NT2/D1 (cell line): ENCODE data around the gene GARRE1.
"Not testable (repeated sequence)": the region's sequence is repeated elsewhere in the genome, so short reads cannot be mapped to it uniquely, and the experiment has no call there.

ENCODE experiments used
- DNase-seq: peaks from one replicate; pipeline ENCODE4 v3.0.0-alpha.2; 2011; ENCODE audit warnings: low read depth, low spot score
- H3K27me3 ChIP-seq: 2 replicates; pipeline ENCODE4 v1.6.0; 2011; ENCODE audit warnings: mild to moderate bottlenecking; ENCODE audit not compliant: insufficient read length, insufficient read depth
- H3K36me3 ChIP-seq: 2 replicates; pipeline ENCODE4 v1.6.1; 2011; ENCODE audit warnings: mild to moderate bottlenecking, low read length, mixed read lengths; ENCODE audit not compliant: insufficient read depth, insufficient read length
- H3K4me1 ChIP-seq: 2 replicates; pipeline ENCODE4 v1.5.1; 2011; ENCODE audit not compliant: insufficient read depth, insufficient read length
- H3K4me3 ChIP-seq: 2 replicates; pipeline ENCODE4 v1.5.1; 2011; ENCODE audit warnings: low read depth; ENCODE audit not compliant: insufficient read length
- H3K9ac ChIP-seq: 2 replicates; pipeline ENCODE4 v1.6.0; 2011; ENCODE audit warnings: low read depth; ENCODE audit not compliant: insufficient read length
- H3K9me3 ChIP-seq: 2 replicates; pipeline ENCODE4 v1.5.1; 2011; ENCODE audit warnings: mild to moderate bottlenecking, low read length; ENCODE audit not compliant: insufficient read depth
- SUZ12 ChIP-seq: IDR thresholded peaks from 2 replicates; pipeline ENCODE4 v1.6.1; 2011; ENCODE audit not compliant: insufficient read length, insufficient read depth; ENCODE audit errors: extremely low read depth
- YY1 ChIP-seq: IDR thresholded peaks from 2 replicates; pipeline ENCODE4 v1.6.1; 2011; ENCODE audit not compliant: insufficient read length, insufficient read depth
- ZNF274 ChIP-seq: IDR thresholded peaks from 2 replicates; pipeline ENCODE4 v1.6.1; 2011; ENCODE audit warnings: mild to moderate bottlenecking, low read depth, low read length

GARRE1 gene

DNA sequence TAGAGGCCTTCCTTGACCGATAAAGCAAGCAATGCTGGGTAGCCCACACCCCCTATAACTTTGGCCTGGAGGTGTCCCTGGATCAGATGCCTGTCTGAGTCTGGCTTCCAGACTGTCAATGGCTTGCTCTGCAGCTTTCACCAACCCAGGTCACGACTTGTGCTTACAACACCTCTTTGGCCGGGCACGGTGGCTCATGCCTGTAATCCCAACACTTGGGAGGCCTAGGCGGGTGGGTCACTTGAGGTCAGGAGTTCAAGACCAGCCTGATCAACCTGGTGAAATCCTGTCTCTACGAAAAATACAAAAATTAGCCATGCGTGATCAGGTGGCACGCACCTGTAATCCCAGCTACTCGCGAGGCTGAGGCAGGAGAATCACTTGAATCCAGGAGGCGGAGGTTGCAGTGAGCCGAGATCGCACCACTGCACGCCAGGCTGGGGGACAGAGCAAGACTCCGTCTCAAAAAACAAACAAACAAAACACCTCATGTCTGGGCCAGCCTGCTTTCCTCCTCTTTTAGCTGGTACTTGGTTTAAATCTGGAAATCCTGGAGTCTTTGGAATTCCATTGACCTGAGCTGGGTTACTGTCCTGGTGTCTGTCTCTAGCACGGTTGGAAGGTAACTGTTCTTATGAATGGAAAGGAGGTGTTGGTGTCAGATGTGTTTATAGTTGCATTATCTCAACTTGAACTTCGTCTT, 10.3 kb upstream of the GARRE1 start:
- TF ChIP-seq YY1 (no peak), SUZ12 (no peak), ZNF274 (no peak)
- no peak overlapping the region for H3K4me3 ChIP-seq

GRCh38 chr19:34244611-34245299, 9.6 kb upstream of the GARRE1 start:
- H3K36me3 ChIP-seq = no peaks in the 10 kb centered on the region
- no peak for DNase-seq
- no peak overlapping the region for H3K9ac ChIP-seq
- H3K9me3 ChIP-seq = no peaks in the 10 kb centered on the region
- H3K27me3 ChIP-seq = no peaks in the 10 kb centered on the region
- H3K4me1 ChIP-seq = no peaks in the 10 kb centered on the region
- H3K4me3 ChIP-seq = no peak overlapping the region
- TF ChIP-seq YY1 (no peak), SUZ12 (no peak), ZNF274 (no peak)

More for the DNA sequence above, 10.3 kb upstream of the GARRE1 start:
- H3K4me1 ChIP-seq = no peaks in the 10 kb centered on the region
- H3K36me3 ChIP-seq = no peaks in the 10 kb centered on the region
- DNase-seq = no peak
- no peaks in the 10 kb centered on the region for H3K27me3 ChIP-seq
- H3K9ac ChIP-seq = no peak overlapping the region
- H3K9me3 ChIP-seq = no peaks in the 10 kb centered on the region

- H3K9me3 ChIP-seq = no peaks in the 10 kb centered on the region
- no peaks in the 10 kb centered on the region for H3K27me3 ChIP-seq
- TF ChIP-seq ZNF274 (no peak), YY1 (no peak), SUZ12 (no peak)
- no peaks in the 10 kb centered on the region for H3K36me3 ChIP-seq
- DNase-seq = no peak
- H3K9ac ChIP-seq = no peak overlapping the region
- H3K4me3 ChIP-seq = no peak overlapping the region
- no peaks in the 10 kb centered on the region for H3K4me1 ChIP-seq
Measured at GRCh38 chr19:34246340-34246739, 8.0 kb upstream of the GARRE1 start.

GRCh38 chr19:34248941-34249340, 5.4 kb upstream of the GARRE1 start:
- Histone ChIP-seq H3K27me3 (no peaks in the 10 kb centered on the region), H3K36me3 (no peaks in the 10 kb centered on the region), H3K9me3 (no peaks in the 10 kb centered on the region), H3K4me3 (no peak overlapping the region), H3K9ac (no peak overlapping the region), H3K4me1 (no peaks in the 10 kb centered on the region)
- no peak for TF ChIP-seq SUZ12
- no peak for TF ChIP-seq YY1
- TF ChIP-seq ZNF274 = no peak
- no peak for DNase-seq

GRCh38 chr19:34253167-34253566, 1.2 kb upstream of the GARRE1 start:
- not testable (repeated sequence) for H3K9ac ChIP-seq, H3K4me3 ChIP-seq, H3K4me1 ChIP-seq, DNase-seq, H3K27me3 ChIP-seq, H3K9me3 ChIP-seq, H3K36me3 ChIP-seq

DNA sequence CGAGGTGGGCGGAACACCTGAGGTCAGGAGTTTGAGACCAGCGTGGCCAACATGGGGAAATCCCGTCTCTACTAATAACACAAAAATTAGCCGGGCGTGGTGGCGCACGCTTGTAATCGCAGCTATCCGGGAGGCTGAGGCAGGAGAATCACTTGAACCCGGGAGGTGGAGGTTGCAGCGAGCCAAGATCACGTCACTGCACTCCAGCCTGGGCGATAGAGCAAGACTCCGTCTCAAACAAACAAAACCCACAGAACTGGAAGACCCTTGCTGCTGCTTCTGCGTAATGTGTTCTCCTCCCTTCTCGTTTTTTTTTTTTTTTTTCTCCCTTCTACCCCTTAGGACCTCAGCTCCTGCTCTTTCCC, 691 bp upstream of the GARRE1 start:
- not testable (repeated sequence) for H3K36me3 ChIP-seq, H3K27me3 ChIP-seq, H3K9me3 ChIP-seq, DNase-seq, H3K4me1 ChIP-seq
- peak overlapping the region; percentile 81 for H3K9ac ChIP-seq
- H3K4me3 ChIP-seq = peak overlapping the region; percentile 65

DNA sequence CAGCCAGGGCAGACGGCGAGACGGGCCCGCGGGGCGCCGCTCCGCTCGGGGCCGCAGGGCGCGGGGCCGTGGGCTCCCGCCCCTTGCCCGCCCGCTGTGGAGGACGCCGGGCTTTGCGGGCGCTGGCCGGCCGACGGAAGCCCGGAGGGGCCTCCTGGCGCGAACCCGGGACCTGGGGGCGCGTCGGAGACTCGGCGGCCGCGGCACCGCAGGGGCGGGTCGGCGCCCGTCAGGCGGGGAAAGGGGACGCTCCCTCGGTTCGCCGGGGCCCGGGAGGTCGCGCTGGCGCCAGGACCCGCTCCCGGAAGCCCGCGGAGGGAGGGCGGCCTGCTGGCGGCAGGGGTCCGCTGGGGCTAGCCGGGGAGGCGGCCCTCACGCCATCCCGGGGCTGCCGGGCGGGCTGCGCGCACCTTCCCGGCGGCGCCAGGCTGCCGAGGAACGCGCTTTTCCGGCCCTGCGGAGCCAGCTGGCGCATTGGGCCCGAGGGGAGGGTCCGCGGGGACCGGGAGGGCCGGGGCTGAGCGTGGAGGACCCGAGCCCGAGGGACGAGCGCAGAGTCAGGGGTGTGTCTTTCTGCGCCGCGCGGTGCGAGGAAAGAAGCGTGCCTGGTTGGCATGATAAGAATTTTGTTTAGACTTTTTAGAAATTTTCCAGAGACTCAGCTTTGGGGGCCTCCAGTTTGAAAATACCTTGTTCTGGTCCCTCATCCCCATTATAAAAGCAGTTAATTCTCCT, 511 bp downstream of the GARRE1 start:
- Histone ChIP-seq H3K27me3 (no peaks in the 10 kb centered on the region), H3K36me3 (no peaks in the 10 kb centered on the region), H3K4me3 (peak overlapping the region; percentile 62), H3K4me1 (no peaks in the 10 kb centered on the region), H3K9ac (peak overlapping the region; percentile 80), H3K9me3 (no peaks in the 10 kb centered on the region)
- no peak for TF ChIP-seq YY1
- no peak for TF ChIP-seq ZNF274
- TF ChIP-seq SUZ12 = no peak
- DNase-seq = no peak
